Urothelium cell line (cell line): ENCODE measurements around the gene PARL.
"Not testable (repeated sequence)": the region's sequence is repeated elsewhere in the genome, so short reads cannot be mapped to it uniquely, and the experiment has no call there.

Experiments used
- DNase-seq: peaks from one replicate; pipeline ENCODE4 v3.0.0; 2011; ENCODE audit warnings: low spot score, mixed read lengths
- FAIRE-seq: peaks from 2 replicates; lab custom pipeline; 2011; peaks lifted over from hg19 to GRCh38; lab: Jason Lieb, UNC

The PARL gene

DNA sequence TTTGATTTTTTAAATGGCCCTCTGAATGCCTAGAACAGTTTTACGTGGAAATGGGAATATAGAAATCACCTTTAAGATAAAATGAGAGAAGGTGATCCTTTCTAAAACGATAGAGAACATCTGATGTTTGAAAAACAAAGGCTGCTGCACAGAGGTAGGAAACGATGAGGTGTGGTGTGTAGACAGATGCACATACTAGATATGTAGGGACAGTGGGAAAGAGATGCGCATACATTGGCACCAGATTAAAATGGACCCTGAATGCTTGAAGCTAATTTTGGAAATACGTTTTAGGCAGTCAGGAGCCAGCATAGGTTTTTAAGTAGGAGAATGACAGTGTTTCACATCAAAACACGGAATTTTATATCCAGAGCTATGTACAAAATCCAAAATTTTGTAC lies 88.3 kb downstream of the PARL start:
- DNase-seq = no peak
- no peak for FAIRE-seq

DNA sequence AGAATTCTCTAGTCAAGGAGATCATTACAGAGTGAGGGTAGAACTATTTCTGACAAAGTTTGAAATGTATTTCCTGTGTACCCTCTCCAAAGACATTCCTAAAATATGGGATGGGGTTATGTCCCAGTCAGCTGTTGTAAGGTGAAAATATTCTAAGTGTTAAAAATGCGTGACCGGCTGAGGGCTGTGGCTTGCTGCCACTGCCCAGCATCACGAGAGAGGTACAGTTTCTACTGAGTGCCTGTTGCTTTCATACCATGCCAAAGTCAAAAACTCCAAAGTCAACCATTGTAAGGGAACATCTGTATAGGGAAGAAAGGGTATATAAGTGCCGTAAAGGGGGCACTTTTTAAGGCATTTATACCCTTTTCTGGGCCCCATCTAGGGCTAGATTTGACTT lies 90.2 kb downstream of the PARL start:
- FAIRE-seq = no peak
- DNase-seq = no peak

DNA sequence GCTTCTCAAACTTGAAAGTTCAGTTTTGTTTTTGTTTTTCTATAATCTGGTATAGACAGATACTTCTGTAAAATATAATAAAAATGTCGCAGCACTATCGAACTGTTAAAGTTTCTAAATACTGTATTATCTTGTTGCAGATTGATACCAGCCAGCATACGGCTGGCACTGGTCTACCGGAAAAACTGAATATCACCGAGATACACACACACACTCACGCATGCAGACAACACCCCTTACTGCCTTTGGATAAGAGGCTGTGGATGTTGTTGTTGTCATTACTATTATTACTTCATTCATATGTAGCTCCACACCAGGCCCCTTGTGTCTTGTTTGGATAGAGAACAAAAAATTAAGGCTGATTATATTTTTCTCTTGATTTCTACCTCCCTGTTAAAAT lies 91.7 kb downstream of the PARL start:
- DNase-seq (no peak), FAIRE-seq (no peak)

DNA sequence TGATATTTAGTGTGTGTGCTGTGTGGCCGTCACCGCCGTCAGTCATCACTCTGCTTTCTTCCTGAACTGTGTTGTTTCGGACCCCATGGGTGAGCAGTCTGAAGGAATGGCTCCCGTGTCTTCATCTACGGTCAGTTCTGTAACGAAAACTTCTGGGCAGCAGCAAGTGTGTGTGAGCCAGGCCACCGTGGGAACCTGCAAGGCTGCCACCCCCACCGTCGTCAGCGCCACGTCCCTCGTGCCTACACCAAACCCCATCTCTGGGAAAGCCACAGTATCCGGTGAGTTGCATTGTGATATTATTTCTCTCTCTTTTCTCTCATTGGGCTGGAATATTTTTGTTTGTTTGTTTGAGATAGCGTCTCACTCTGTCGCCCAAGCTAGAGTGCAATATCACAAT lies 94.0 kb downstream of the PARL start:
- DNase-seq = no peak
- FAIRE-seq = no peak

- FAIRE-seq = no peak
- DNase-seq = no peak
Measured at GRCh38 chr3:183789826-183790225, 94.9 kb downstream of the PARL start.

GRCh38 chr3:183784503-183784902 lies 100.2 kb downstream of the PARL start:
- not testable (repeated sequence) for DNase-seq, FAIRE-seq

DNA sequence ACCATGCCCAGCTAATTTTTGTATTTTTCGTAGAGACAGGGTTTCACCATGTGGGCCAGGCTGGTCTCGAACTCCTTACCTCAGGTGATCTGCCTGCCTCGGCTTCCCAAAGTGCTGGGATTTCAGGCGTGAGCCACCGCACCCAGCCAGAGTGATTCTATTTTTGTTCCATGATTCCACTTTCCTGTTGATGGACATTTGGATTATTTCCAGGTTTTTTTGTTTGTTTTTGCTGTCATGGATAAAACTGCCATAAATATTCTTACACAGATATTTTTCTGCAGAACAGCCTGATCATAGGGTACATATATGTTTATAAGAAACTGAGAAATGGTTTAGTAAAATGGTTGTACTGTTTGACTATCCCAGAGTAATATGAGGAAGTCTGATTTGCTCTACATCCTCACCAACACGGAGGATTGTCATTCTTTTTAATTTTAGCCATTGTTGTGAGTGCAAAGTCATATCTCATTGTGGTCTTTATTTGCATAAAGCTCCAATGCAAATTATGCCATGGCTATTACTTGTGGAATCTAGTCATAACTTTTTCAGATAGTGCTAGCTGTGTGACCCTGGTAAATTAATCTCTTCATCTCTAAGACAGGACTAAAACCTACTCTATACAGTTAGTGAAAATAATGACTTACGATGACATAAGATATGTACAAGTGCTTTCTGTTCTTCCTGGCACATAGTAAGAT lies 102.0 kb downstream of the PARL start:
- DNase-seq = no peak
- no peak for FAIRE-seq

DNA sequence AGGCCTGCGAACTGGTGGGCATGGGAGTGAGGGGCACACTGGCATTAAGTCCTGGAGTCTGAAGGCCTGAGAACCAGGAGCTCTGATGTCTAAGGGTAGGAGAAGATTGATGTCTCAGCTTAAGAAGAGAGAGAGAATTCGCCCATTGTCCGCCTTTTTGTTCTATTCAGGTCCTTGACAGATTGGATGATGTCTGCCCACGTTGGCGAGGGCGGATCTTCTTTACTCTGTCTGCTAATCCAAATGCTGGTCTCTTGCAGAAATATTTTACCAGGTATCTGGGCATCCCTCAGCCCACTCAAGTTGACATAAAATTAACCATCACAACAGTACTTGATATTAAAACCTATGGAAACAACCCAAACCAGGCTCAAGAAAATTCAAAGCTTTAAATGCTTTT lies 103.4 kb downstream of the PARL start:
- FAIRE-seq (no peak), DNase-seq (no peak)

DNA sequence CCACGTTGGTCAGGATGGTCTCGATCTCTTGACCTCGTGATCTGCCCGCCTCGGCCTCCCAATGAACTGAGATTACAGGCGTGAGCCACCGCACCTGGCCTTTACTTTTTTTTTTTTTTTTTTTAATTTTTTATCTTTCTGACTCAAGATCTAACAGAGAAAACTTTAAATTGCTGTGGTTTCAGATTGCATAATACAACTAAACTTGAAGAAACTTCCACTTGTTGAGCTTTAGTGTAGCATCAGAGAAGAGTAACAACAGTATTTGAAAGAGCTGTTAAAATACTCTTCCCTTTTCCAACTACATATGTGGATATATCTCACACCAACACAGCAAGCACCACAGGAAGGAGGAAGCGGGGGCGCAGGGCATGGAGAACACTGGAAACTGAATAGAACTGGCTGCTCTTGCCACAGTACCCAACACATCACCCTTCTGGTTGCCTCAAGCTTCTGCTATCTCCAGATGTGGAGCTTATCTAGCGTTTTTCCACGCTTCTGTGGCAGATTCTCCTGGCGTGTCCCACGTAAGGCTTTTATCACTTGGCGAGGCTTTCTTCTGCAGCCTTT lies 104.7 kb downstream of the PARL start:
- FAIRE-seq = no peak
- no peak for DNase-seq
